Lower leg skin (tissue), 3 donors: ENCODE data around the gene EGFLAM.

Source experiments
- CTCF ChIP-seq, 3 donors: fragments of 450-650 bp; IDR thresholded peaks; one replicate each; pipeline ENCODE4 v1.5.1; 2016; ENCODE audit warnings: antibody characterized with exemption in 3 of 3, mild to moderate bottlenecking in 3 of 3, moderate library complexity in 2 of 3
- POLR2A ChIP-seq, 2 donors: fragments of 450-650 bp; IDR thresholded peaks; one replicate each; pipeline ENCODE4 v1.6.1; 2016 to 2017; ENCODE audit warnings: antibody characterized with exemption in 2 of 2, mild to moderate bottlenecking in 1 of 2, moderate library complexity in 1 of 2

DNA sequence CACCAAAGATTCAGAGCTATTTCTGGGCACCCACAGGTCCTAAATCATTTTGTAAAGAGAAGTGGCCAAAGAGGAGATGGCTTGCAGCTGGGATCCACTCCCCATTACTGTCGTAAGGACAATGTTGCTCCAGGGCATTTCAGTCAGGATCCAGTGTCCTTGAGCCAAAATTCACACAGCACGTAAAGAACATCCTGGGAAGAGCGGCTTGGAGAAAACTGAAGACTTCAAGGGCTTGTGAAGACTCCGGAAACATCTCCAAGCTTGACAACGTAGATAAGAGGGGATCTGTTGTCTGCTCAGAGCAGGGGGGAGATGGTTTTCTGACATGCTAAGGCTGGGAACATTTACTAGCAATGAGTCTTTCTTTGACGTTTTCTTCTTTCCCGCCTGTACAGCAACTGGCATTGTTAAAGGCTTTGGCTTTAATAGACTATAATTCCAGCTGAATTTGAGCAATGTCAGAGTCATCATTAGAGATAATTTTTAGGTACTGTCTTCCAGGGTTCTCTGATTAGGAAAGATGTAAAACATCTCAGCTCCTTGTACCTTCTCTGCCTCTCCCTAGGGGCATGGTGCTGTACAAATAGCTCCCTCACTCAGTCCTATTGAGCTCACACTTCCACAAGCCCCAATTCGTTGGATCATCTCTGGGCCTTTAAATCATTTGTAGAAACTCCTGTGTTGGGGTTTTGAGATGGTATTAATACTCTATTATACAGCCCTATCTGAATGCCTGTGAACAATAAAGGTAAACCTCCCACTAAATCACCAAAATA lies 39.7 kb downstream of the EGFLAM start:
- no peak for TF ChIP-seq CTCF (IDR thresholded peaks at IDR 0.05)
- no peak for TF ChIP-seq POLR2A (IDR thresholded peaks at IDR 0.05)
